ENCODE results near the gene FAM135A. TPM values are rescaled to one million over a fixed set of nuclear protein-coding genes. Genes with fewer than 3 reads are reported as not detected.

Gene FAM135A
- total RNA-seq, 1 donor from 2014 or later = 25.1 TPM

DNA sequence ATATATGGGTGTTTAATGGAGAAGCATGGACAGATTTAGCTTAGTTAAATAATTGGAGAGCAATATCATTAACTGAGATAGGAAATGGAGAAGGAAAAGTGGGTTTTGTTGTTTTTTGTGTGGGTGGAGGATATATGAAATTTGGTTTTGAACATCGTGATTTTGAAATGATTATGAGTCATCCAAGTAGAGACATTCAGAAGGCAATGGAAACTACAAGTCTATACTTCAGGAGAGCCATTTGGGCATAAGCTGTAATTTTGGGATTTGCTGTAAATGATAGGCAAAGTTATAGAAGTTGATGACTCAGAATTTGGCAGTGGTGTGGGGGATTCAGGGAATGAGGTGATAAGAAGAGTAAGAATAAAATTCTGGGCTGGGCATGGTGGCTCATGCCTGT lies 27.4 kb upstream of the FAM135A start:
- no peak for DNase-seq (ENCODE audit: low read depth)

DNA sequence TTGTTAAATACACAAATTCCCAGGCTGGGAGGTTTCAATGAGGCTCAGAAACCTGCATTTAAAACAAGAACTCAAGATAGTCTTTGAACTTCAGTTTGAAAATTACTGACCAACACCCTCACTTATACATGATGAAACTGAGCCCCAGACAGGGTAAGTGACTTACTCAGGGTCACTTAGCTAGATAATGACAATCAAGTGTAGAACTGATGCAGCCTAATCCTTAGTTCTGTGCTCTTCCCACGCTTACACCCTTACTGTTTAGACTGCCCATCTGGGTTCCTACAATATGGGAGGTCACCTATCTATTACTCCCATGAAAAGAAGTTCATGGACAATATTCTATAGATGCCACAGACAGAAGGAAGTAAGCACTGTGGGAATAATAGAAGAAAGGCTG lies 24.5 kb upstream of the FAM135A start:
- H3K4me3 ChIP-seq (ENCODE audit: low read depth, low read length) = no peak overlapping the region
- DNase-seq (ENCODE audit: low read depth) = no peak
- TF ChIP-seq, protein P1, sequence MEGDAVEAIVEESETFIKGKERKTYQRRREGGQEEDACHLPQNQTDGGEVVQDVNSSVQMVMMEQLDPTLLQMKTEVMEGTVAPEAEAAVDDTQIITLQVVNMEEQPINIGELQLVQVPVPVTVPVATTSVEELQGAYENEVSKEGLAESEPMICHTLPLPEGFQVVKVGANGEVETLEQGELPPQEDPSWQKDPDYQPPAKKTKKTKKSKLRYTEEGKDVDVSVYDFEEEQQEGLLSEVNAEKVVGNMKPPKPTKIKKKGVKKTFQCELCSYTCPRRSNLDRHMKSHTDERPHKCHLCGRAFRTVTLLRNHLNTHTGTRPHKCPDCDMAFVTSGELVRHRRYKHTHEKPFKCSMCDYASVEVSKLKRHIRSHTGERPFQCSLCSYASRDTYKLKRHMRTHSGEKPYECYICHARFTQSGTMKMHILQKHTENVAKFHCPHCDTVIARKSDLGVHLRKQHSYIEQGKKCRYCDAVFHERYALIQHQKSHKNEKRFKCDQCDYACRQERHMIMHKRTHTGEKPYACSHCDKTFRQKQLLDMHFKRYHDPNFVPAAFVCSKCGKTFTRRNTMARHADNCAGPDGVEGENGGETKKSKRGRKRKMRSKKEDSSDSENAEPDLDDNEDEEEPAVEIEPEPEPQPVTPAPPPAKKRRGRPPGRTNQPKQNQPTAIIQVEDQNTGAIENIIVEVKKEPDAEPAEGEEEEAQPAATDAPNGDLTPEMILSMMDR (conservative IDR thresholded peaks at IDR 0.05; ENCODE audit: low read depth, low read length) = no peak

More for the DNA sequence above, 27.4 kb upstream of the FAM135A start:
- TF ChIP-seq, protein P1 (conservative IDR thresholded peaks at IDR 0.05; ENCODE audit: low read depth, low read length) = no peak
- H3K4me3 ChIP-seq (ENCODE audit: low read depth, low read length) = no peak overlapping the region

DNA sequence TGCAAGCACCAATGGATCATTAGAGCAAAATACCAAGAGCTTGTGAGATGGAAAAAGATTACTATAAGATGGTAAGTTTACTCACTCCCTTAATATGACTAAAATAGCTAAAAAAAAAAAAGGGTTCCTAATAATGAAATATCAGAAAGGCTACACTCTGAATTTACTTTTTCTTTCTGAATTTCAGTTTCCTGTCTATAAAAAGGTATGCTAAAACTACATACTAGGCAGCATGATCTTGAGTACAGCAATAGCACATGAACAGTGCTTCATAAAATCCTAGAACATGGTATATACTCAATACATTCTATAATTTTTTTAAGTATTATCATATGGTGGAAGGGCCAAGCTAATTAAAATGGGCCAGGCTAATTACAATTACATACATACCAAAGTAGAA lies 24.0 kb upstream of the FAM135A start:
- TF ChIP-seq, protein P1 (conservative IDR thresholded peaks at IDR 0.05; ENCODE audit: low read depth, low read length) = no peak
- DNase-seq (ENCODE audit: low read depth) = no peak

DNA sequence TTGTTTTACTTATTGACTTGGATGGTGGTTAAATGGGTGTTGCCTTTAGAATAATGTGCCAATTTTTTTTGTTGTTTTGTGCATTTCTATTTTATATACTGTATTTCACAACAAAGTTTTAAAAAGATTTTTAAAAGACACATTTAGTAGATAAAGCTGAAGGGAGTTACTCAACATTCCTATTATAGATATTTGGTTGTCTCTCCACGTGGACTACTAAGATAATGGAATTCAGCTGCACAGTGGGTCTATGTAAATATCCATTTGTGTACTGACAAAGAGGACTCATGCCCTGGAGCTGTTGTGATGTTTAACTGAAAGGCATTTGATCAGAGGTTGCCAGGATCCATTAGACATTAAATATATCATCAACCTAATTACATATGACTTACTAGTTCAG lies 23.2 kb upstream of the FAM135A start:
- TF ChIP-seq, protein P1 (conservative IDR thresholded peaks at IDR 0.05; ENCODE audit: low read depth, low read length) = no peak
- DNase-seq (ENCODE audit: low read depth) = no peak
- H3K4me3 ChIP-seq (ENCODE audit: low read depth, low read length) = no peak overlapping the region

More for the DNA sequence above, 24.0 kb upstream of the FAM135A start:
- no peak overlapping the region for H3K4me3 ChIP-seq (ENCODE audit: low read depth, low read length)

DNA sequence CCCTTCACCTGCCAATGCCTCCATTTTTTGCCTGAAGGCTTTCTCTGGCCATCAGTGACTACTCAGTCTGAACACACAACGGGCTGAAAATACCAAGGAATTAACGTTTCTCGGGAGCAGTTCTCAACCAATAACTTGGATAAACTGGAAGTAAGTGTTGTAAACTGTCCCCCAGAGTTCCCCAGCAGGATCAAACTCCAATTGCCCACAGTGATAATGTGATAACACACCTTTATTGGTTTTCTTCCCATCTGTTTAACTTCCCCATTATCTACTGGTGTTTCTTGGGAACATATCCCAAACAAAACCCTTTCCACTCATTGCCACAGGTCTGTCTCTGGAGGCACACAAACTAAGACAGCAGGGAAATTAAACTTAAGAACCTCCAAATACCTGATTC lies 21.8 kb upstream of the FAM135A start:
- no peak for DNase-seq (ENCODE audit: low read depth)
- TF ChIP-seq, protein P1 (conservative IDR thresholded peaks at IDR 0.05; ENCODE audit: low read depth, low read length) = no peak
- no peak overlapping the region for H3K4me3 ChIP-seq (ENCODE audit: low read depth, low read length)

DNA sequence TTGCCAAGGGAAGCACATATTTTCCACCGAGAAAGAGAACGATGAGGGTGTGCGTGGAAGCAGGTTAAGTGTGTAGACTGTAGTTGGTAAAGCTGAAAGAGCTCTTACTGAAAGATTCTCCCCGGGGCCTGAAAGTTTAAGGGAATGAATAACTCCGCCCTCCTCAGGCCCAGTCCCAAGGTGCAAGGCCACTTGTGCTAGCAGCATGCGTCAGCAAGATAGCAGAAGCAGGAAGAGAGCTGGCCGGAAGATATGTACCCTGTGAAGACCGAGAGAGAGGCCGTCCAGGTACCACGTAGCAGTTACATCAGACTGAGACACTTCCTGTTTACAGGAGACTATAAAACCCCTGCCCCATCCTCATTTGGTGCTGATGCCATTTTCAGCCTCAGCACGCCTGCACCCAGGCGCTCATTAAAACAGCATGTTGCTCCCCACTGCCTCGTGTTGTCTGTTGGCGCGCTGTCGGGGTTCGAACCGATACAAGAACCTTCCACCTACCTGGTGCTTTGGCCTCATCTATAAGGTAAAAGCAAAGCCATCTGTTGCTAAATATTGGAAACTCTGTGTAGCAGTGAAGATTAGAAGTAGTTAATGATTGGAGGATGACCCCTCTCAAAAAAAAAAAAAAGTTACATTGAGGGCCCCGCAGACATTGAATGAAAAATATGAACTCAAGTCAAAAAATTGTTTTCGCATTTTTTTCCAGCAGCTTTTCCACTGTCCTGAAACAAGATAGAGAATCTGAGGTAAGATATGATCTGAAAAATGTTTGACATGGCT lies 18.6 kb upstream of the FAM135A start:
- TF ChIP-seq, protein P1 (conservative IDR thresholded peaks at IDR 0.05; ENCODE audit: low read depth, low read length) = no peak
- H3K4me3 ChIP-seq (ENCODE audit: low read depth, low read length) = no peak overlapping the region
- no peak for DNase-seq (ENCODE audit: low read depth)

DNA sequence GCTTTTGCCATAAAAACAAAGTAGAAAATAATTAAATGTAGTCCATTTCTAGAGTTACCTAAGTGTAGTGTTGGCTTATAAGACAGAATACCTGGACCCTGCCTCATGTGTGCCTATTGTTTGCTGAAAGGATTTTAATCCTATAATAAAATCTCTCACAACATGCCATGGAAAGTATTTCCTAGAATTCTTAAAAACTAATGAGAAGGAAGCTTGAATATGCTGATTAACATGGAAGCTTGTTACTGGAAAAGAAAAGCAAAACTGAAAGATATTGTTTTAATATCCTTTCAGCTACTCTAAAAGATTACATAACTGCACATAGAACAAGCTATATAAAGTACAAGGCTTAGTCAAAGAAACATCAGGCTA lies 18.0 kb upstream of the FAM135A start:
- no peak overlapping the region for H3K4me3 ChIP-seq (ENCODE audit: low read depth, low read length)
- TF ChIP-seq, protein P1 (conservative IDR thresholded peaks at IDR 0.05; ENCODE audit: low read depth, low read length) = no peak
- DNase-seq (ENCODE audit: low read depth) = no peak
